GM21737 (cell line): Measurements from ENCODE around the gene MYO1A.
A peak's percentile ranks its signal among the peaks of the same experiment; 100 is the strongest.
"Not testable (repeated sequence)": the region's sequence is repeated elsewhere in the genome, so short reads cannot be mapped to it uniquely, and the experiment has no call there.

Experiments
- ATAC-seq: cut with Tn5 transposase; IDR thresholded peaks from one replicate; pipeline ENCODE4 v1.9.1; 2021; ENCODE audit warnings: mild to moderate bottlenecking, moderate library complexity; ENCODE audit not compliant: unreplicated experiment

The MYO1A gene

DNA sequence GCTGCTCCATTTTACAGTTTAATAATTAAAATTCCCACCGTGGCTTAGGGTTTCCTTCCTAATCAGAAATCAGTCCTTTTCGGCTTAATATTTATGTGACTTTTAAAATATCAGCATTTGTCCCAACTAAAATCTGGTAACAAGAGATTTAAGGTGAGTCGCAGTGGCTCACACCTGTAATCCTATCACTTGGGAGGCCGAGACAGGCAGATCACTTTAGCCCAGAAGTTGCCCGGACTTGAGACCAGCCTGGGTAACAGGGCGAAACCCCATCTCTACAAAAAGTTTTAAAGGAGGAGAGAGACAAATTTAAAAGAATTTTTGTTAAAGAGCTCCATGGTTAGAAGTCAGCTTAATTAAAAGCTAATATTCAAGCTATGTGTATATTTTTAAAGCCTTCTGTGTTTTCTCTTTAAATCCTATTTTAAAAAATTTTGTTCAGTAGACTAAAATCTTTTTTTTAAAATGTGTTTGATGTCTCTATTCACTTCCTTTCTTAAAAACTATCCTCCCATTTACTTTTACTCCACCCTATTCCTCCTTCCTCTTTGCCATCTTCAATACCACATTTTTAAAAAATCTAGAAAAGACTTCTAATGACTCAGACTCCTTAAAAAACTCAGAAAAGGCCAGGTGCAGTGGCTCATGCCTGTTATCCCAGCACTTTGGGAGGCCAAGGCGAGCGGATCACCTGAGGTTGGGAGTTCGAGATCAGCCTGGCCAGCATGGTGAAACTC is 29.8 kb downstream of the MYO1A start:
- no peak for ATAC-seq

DNA sequence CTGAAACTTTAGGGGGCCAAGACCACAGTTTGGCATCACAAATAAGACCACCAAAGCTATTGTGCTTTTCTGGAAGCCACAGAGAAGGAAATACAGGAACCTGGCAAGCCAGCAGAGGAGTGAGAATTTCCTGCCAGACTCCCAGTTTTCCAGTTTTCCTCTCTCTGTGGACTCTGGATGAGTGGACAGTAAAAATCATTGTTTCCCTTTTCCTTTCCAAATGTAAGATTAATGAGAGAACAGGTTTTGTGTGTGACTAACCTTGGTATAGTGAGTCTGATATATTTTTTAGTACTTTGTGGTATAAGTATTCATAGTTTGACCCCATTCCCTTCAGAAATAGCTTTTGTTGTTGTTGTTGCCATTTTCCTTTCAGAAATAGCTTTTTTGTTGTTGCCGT is 31.0 kb downstream of the MYO1A start:
- no peak for ATAC-seq

DNA sequence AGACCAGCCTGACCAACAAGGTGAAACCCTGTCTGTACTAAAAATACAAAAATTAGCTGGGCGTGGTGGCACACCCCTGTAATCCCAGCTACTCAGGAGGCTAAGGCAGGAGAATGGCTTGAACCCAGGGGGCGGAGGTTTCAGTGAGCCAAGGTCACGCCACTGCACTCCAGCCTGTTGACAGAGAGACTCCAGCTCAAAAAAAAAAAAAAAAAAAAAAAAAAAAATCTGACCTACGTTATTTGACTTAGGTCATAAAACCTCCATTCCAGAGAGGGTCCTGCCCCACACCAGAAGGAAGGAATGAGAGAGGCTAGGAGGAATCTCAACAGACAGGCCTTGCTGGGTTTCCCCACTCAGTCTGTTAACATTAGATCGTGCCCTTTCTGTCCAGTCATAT is 31.6 kb downstream of the MYO1A start:
- not testable (repeated sequence) for ATAC-seq

DNA sequence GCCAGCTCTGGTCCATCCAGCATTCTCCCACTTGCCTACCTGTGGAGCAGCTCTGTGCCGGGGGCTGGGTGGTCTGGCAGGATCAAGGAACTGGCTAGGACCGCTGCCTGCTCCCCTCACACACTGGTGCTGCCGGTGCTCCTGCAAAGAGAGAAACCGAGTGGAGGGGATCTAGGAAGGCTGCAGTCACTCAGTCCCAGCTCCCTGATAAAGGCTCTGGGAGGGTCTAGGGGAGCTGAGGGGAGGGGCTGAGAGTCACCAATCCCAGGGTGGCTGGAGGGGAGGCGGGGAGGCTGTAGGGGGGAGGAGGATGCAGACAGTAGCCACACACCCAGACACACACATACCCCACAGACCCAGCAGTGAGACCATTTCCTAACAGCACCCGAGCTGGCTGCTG is 33.6 kb downstream of the MYO1A start, which contains the start of gene TAC3:
TSS of gene TAC3 (minus strand) at position 182 of the 400 bp plus-strand sequence. CDS start 732 bp downstream, outside the sequence.
- ATAC-seq: no peak

DNA sequence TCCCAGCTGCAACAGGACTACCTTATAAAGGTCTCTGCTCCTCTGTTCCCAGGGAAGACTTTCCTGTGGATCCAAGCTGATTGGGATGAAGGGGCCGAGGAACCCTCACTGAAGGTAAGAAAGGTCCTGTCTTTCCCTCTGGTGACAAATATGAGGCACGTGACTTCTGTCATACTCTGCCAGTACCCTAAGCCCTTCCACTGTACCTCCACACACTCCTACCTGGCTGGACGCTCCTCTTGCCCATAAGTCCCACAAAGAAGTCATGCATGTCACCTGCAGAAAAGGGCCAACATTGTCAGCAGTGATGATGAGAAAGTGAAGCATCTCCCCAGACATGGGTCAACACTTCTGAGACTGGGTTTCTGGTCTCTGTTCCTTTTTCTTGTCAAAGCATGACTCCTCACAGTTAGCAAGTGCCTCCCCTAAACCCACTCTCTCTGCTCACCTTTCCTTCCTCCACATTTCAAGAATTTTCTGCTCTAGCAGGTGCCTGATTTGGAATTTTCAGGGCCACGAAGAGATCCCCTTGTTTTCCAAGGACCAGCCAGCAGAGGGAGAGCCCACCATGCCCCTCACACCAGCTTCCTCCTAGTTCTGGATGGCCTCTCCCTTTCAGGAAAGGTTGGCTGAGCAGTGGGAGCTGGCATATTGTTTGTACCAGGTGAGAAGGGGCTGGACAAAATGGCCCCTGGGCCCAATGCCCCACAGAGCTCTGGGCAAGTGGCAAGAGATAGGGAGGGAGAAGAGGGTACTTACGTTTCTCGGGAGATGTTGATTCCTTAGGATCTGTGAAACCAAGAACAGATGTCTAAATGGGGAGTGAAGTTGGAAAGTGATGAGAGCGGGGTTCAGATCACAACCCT is 37.1 kb downstream of the MYO1A start:
- peak; percentile 61 for ATAC-seq

DNA sequence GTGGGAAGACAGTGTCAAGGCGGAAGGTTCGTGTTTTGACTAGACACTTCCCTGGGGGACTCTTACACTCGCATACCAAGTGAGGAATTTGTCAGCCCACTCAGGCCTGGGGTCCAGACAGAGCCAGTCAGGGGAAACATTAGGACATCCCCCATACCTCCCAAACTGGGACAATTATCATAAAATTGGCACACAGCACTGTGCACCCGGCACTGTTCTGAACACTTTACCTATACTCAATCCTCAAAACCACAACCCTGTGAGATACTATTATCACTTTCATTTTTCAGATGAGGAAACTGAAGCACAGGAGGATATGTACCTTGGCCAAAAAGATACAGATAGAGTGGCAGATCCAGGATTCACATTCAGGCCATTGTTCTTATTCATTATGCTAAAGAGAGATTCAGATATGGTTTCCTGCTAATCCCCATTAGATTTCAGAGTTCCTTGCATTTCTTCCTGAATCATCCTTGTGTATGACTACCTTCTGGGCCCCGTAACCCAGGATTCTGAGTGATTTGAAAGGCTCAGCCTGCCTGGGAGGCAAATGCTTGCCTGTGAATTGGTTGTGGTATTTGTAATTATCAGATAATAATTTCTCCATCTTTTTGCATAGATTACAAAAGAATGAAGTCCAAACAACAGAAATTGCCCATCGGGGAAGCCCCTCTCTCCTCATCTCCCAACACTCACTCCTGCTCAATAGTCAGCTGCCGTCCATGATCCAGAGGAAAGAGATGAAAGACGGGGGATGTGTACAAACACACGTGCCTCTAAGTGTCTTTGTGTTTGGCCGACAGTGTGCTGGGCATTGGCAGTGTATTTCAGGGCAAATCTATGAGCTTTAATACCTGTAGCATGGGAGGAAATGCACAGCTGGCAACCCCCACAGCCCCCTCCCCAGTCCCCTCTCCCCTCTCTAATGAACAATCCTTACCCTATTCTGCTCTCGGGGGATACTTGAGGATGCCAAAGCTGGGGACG is 38.2 kb downstream of the MYO1A start:
- no peak for ATAC-seq

DNA sequence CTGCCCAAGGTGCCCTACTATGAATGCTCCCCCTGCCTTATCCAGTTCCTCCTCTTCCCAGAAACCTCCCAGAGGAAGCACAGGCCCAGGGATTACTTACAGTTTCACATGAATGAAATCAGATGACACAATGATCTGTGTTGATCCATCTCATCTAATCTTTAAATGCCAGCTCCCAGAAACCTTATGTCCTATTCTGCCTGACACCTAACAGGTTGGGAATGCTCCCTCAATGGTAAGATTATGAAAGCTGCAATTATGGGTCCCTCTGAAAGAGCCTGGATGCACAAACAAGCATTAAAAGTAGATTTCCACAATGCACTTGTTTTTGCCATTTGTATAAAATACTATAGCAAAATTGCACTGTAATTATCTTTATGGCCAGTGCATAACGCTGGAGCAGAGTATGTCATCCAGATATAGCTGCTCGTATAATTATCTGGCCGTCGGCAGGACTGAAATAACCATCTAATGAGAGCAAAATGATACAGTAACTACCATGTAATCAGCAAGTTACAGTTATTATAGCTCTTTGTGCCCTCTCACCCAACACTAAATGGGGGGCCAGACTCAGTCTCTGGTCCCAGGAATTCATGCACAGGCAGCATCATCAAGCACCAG is 39.2 kb downstream of the MYO1A start:
- no peak for ATAC-seq

DNA sequence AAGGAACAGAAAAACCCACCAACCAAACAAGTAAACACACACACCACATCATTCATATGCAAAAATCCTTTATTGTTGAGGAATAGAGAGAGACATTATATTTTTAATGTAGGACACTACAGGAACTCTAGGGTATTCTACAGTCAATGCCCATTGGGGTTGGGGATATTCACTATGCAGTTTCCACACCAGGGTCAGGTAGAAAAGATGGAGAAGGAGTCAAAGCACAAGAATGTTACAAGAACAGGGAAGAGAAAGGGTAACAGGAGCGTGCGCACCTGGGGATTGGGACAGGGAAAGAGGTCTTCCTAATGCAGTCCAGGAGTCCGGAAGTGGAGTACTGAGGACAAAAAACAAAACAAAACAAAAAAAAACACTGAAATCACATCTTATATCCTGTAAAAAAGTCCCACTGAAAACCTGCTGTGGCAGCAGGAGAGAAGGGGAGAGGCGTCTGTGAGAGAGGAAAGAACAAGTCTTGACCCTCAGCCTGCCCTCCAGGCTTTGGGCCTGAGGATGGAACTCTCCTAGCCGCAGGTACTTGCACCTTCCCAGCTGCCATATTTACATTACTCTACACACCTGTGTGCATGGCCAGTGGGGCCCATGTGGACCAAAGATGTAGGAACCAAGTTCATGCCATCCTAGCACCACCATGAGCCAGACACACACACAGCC is 39.8 kb downstream of the MYO1A start:
- no peak for ATAC-seq

DNA sequence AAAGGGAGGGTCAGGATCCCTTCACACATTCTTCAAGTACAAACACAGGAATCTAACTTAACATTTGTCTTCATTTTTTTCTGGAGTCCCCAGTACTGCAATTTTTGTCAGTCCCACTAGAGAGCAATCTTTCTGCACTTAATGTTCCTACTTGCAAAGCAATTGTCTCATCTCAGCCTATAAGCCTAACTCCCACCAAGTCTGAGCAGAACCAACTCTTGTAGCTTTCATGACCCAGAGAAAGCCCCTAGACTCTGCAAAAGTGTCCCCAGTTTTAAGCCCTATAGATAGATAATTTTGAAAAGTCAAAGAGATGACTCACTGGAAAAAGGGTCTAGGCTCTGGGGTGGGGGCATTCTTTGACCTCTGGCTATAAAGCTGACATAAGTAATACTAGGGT is 41.8 kb downstream of the MYO1A start:
- no peak for ATAC-seq

DNA sequence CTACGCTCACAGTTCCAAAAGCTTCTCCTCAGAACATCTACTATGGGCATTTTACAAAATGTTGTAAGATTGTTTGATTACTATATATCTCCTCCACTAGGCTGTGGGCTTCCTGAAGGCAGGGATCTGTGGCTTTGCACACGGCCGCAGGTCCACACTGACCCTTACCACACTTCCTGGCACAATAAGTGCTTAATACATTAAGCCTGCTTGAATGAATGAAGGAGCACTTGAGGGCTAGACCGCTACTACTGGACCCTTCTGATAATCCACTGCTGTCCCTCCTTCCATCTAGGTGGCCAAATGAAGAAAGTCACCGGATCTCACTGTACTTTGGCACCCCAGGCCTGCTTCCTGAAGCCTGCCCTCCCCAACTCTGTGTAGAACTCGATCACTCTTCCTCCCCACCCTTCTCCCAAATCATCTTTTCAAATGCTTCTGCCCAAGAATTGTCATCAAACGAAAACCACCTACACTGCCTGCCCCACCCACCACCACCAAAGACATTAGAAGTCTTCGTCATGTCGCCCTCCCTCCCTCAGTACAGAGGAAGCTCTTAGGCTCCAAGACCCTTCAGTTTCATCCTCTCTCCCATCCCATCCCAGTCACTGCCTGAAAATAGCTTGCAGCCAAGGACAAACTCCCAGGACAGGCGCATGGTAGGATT is 43.0 kb downstream of the MYO1A start:
- no peak for ATAC-seq

DNA sequence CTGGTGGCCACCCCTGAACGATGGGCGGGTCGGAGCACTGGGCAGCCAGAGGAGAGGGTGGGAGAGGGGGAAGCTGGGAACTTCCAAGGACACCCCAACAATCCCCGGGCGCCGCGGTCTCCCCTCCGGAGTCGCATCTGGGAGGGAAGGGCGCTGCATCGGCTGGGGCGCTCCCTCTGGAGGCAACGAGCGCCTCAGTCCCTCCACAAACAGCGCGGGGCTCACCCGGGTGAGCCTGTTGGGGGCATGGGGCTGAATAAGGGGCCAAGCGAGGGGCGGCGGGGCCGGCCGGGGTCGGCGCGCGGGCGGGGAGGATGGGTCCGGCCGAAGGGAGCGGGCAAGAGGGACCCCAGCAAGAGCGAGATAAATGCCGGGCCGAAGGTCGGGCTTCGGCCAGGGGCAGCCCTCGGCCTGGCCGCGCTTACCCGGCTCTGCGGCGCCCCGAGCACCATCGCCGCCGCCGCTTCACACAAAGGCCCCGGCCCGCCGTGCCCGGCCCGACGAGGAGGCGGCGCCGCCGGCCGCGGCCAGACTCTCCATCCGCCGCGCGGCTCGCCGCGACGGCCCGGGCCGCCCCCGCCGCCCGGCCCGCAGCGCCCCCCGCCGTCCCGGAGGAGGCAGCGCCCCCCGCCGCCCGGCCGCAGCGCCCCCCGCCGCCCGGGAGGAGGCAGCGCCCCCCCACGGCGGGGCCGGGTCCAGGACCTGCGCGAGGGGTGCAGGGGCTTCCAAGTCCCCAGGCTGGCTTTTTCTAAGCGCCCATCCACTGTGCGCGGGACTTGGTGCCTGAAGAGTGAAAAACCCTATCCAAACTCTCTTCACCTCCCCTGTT is 43.7 kb downstream of the MYO1A start, which contains the start of gene ZBTB39:
TSS of gene ZBTB39 (minus strand) at position 567 of the 829 bp plus-strand sequence. CDS start 1,629 bp downstream, outside the sequence.
- ATAC-seq: peak; percentile 67

DNA sequence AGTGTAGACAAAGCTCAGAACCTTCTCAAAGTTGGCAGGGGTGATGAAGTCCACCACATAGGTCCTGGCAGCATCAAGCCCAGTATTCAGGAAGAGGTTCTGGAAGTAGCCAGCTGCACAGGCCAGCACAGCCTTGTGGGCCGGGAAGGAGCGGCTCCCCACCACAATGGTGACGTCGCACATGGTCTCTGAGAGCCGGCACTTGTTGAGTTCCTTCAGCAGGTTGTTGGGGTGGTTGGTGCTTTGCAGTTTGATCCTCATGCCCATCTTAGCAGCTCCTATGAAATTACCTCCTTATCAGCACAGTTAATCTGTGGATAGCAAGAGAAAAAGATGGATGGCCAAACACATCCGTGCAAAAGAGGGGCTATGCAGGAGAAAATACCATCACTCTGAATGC is 45.3 kb downstream of the MYO1A start:
- no peak for ATAC-seq

DNA sequence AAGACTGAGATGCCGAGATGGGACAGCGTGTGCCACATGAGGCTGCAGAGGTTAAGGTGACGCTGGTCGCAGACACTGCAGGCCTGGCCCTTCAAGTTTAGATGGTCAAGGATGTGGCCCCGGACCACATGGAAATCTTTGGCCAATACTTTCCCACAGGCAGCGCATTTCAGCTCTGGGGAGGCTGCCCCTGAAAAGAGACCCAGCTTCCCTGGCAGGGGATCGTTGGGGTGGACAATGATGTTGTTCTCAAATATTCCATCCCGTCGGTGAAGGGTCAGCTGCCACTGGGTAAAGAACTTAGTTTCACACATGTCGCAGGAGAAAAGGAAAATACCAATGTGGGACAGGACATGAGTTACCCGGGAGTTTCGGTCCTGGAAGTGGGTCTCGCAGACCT is 46.5 kb downstream of the MYO1A start:
- no peak for ATAC-seq

DNA sequence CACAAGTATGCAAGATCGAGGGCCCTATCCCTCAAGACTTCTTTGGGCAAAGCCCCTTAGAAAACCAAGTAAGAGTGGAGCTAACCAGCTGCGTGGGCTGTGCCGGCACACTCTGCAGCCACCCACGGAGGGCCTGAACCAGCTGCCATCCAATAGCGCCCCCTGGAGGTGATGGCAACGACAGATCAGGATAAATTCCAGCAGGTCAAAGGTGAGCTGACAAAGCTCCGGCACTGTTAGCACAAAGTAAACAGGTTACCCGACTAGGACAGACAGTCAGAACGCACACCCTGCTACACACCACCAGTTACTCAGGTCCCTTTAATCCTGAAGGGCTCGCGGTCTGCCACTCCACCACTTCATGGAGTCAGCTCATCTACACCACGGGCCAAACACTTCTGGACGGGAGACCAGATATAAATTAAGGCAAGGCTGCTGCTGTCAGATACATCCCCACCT is 48.5 kb downstream of the MYO1A start:
- no peak for ATAC-seq

DNA sequence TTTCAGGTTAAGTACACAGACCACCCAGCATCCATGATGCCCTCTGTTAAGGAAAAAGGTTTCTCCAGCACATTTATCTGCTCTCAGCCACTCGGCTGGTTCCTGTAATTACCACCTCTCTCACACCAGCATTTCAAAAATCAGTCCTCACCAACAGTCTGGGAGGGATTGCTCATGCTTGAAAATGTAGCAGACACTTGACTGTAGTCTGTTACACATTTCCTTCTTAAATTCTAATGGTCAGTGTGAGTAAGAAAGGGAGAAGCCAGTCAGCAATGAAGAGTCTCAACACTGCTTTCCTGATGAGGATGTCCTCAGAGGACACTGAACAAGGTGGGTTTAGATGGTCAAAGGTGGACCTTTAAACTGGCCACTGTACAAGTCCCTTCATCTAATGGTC is 49.5 kb downstream of the MYO1A start:
- ATAC-seq: no peak

DNA sequence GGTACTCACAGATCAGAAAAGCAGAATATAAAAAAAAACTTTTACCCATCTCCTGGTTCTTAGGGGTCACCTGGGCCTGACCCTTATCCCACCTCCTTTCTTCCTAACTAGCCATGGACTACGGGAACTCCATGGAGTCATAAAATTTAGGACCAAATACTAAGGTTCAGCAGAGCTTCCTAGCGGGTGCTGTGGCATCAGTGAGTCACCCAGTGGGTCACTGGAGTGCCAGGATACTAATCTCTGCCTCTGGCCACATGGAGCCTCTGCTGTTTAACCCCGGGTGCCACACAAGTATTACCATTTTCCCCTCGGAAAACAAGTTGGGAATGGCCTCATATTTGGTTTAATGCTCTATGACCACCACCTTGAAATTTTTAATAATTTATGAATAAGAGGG is 50.5 kb downstream of the MYO1A start:
- ATAC-seq: no peak

DNA sequence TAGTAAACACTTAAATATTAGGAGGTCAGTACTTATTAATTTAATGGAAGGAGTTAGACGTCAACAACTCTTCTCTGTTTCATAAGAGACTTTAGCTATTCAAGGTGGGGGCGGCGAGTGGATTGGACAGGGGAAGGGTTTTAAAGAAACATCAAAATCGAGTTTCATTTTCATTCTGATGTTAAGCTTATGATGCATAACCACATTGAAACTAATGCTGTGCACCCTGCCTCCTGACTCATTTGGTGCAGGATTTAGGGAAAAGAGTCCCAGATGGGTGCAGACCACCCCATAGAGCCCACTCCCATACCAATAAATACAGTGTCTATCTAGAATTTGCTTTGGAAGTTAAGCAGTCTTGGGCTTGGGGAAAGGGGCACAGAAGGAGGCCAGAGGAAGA is 50.9 kb downstream of the MYO1A start:
- ATAC-seq: peak; percentile 63

DNA sequence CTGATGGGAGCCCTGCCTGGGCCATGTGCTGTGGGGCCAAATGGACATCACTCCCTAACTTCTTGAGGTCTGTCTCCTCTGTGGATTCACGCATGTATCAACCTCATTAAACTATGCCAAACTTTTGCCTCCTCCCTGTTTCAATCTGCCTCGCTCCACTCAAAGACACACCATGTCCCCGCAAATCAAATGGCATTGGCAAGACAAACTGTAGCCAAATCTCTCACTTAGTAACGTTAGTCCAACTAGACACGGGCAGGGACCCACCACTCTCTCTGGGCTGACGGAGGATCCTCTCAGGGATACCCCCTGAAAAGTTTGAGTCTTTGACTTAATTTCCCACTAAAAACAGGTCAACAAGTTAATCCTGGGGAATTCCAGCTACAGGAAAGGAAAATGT is 51.6 kb downstream of the MYO1A start:
- ATAC-seq: no peak
